Stimulated activated CD4-positive, alpha-beta T cell treated with anti-CD3 and anti-CD28 coated beads, Interleukin-2, amount 100 ng/mL, for 48 hours (primary cell): ENCODE results near the gene MRLN.

ENCODE experiments used
- DNase-seq, 2 donors: peaks; one replicate each; pipeline ENCODE4 v3.0.0-alpha.2; 2020

MRLN gene

DNA sequence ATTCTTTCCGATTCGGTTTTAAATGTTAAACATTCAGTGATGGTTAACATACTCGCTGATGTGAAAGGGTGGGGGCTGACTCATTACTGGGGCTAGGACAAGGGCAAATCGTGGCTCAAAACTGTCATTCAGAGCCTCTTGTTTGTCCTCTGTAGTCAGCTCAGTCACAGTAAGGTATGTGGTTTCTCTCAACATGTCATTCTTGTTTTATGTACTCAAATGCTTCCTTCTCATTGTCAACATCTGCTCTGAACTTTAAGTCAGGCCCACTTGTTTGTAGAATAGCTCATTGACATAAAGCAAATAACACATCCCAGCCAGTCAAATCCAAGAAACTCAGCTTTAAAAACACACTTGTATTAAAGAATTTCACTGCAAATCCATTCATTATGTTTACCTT, 50.9 kb downstream of the MRLN start:
- no peak for DNase-seq

DNA sequence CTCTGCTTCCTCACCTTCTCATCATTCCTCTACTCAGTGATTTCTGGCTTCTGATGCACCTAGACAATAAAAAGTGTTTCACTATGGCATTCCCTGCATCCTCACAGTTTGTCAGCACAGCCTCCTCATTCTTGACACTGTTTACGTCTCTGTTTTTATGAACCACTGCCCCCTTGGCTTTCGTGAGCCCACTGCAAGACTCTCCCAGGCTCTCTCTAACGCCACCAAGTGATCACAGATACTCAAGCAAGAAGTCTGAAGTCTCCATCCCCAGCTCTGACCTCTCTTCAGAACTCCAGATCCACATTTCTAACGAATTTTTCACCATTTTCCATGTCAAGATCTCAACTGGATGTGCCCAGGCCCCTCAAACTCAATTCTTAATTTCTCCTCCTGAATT, 52.5 kb downstream of the MRLN start:
- DNase-seq: no peak

DNA sequence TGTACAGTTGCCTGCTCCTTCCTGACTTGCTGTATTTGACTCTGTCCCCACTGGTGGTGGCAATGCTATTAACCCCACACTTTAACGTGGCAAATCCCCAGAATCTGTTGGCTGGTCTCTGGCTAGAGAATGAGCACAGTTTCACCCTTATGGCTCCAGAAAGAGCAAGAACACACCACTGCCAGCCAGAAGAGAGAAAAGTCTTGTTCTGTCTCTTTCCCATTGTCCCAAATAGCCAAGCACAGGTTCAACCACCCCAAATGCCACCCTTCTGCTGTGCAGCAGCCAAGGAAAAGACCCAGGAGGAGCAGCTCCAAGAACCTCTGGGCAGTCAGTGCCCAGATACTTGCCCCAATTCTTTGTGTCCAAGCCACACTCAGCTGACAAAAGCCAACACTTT, 54.9 kb downstream of the MRLN start:
- DNase-seq: no peak

DNA sequence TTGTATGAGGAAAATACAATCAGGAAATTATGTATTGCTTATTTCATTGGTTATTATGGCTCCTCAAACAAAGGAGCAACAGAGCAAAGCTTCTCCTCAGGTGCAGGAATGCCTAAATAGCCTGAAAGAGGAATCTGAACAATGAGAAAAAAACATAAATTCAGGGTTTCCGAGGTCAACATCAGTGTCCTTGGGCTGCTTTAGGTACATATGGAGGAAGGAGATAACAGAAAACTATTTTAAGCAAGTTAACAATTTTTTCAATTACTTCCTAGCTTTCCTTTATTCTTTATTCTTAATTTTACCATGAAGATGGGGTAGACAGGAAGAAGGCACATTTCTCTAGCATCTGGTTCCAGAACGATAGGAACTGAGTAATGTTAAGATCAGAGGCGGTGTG, 57.6 kb downstream of the MRLN start:
- DNase-seq: no peak

DNA sequence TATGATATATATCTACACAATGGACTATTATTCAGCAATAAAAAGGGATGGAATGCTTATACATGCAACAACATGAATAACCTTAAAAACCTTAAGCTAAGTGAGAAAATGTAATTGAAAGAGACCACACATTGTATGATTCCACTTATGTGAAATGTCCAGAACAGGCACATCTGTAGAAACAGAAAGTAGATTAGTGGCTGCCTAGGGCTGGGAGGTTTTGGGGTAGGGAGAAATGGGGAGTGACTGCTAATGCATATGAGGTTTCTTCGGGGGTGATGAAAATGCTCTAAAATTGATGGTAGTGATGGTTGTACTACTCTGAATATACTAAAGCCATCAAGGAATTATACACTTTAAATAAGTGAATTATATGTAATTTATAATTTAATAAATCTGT, 58.3 kb downstream of the MRLN start:
- no peak for DNase-seq

DNA sequence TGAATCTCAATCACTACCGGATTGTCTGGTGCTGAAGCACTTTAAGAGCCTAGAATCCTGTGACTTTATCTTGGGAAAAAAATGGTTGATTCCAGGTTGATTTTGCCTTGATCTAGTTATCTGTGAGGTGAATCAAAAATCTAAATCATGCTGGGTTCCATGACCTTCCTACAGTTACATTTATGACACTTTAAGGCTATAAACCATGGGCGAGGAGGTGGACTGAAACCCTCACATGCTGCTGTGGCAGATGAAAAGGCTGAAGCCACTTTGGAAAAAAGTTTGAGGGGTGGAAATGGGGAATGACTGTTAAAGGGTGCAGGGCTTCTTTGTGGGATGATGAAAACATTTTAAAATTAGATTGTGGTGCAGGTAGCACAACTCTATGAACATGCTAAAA, 61.1 kb downstream of the MRLN start:
- DNase-seq: no peak

DNA sequence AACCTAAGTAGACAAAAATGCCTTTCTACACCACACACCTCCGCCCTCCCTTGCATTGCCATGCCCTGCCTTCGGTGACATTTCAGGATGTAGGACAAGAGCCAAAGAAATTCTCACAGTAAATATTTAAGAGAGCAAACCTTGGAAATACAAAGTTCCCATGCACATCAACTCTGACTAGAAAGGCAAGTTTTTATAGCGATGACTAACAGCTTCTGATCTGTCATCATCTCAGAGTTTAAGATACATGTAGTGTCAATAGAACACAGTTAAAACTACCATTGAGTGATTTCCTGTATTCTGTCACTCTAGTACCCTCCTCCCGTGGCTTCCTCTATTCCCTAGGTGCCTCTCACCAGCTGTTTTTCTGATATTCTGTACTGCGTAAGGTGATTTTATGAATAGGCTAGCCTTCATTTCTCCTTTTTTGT, 64.3 kb downstream of the MRLN start:
- no peak for DNase-seq

DNA sequence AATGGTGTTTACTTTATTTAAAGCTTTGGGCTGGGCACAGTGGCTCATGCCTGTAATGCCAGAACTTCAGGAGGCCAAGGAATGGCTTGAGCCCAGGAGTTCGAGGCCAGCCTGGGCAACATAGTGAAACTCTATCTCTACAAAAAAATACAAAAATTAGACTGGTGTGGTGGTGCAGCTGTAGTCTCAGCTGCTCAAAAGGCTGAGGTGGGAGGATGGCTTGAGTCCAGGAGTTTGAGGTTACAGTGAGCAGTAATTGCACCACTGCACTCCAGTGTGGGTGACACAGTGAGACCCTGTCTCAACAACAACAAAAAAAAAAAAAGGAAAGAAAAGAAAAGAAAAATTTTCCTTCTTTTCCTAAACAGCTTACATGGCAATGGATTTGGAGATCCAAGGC, 65.6 kb downstream of the MRLN start:
- no peak for DNase-seq
